ENCODE measurements around the gene MCM10. TPM values are rescaled to one million over a fixed set of nuclear protein-coding genes. Genes with fewer than 3 reads are reported as not detected.

MCM10 gene
- polyA plus RNA-seq, 4 donors: 8.7 to 12.5 (median 10.8) TPM

DNA sequence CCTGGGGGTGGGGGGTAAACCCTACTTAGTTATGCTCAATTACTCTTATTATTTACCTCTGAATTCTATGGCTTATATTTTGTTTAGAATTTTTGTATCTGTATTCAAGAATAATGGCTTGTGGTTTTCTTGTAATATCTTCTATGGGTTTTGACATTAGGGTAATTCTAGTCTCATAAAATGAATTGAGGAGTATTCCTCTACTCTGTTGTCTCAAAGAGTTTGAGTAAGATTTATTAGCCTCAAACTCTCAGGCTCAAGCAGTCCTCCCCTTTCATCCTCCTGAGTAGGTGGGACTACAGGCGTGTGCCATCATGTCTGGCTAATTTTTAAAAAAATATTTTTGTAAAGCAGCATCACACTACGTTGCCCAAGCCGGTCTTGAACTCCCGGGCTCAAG, 92.4 kb downstream of the MCM10 start:
- DNase-seq (ENCODE audit: low read depth in 4 of 4, low spot score in 2 of 4): no peak

DNA sequence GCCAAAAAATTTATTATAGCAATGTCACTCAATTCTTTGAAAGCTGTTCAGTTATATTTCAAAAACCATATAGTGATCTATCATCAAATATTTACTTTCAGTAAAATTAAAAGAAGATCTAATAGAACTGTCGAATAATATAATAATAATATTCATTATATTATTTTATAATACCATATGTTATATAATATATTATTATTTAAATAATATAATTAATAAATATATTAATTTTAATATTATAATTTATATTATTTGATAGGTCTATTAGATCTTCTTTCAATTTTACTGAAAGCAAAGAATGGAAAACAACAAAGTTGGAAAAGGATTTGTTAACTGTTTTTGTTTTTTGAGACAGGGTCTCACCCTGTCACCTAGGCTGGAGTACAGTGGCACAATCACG, 95.3 kb downstream of the MCM10 start:
- DNase-seq (ENCODE audit: low read depth in 4 of 4, low spot score in 2 of 4): no peak

DNA sequence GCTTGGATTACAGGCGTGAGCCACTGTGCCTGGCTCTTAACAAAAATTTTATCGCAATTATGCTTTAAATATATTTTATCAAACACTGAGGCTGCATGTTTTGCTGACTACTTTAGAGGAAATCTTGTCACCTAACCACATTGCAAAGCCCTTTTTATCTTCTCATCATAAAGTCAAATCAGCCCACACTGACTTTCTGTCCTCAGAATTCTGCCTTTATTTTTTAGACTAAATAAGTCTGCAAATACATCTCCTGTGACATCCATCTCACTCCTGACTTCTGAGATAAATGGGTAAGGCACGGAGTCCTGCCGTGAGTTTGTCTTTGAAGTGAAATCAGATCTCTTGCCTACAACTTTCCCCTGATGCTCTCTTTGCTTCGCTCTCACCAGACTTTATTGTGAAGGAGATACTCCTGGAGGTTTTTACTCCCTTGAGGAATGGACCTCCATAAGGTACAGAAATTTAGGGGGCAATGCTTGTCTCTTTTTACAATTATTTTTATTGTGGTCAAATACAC, 96.3 kb downstream of the MCM10 start:
- DNase-seq (ENCODE audit: low read depth in 4 of 4, low spot score in 2 of 4): no peak

Other genes starting within 250 kb of the MCM10 start
- gene CCDC3, start 159.8 kb upstream of the MCM10 start, polyA plus RNA-seq (ENCODE audit: insufficient read length in 4 of 4): 10 to 100 TPM; 10.7 to 15.0 (median 12.2) TPM
- 10 to 100 TPM; 34.3 to 39.5 (median 37.9) TPM for gene OPTN, start 61.4 kb upstream of the MCM10 start, polyA plus RNA-seq (ENCODE audit: insufficient read length in 4 of 4)
- gene UCMA, start 72.8 kb downstream of the MCM10 start, polyA plus RNA-seq (ENCODE audit: insufficient read length in 4 of 4): not detected
- 10 to 100 TPM; 25.0 to 52.0 (median 37.8) TPM for gene PHYH, start 138.5 kb downstream of the MCM10 start, polyA plus RNA-seq (ENCODE audit: insufficient read length in 4 of 4)
- 100 to 1,000 TPM; 122 to 131 (median 126) TPM for gene SEPHS1, start 186.7 kb downstream of the MCM10 start, polyA plus RNA-seq (ENCODE audit: insufficient read length in 4 of 4)